Ascending aorta (tissue), 2 donors: ENCODE data around the gene NUAK1. TPM values are rescaled to one million over a fixed set of nuclear protein-coding genes. Genes with fewer than 3 reads are reported as not detected.

Experiments used
- DNase-seq, 2 donors: peaks; one replicate each; pipeline ENCODE4 v3.0.0-alpha.2; 2019; ENCODE audit warnings: low spot score in 2 of 2
- H3K27ac ChIP-seq, 2 donors: fragments of 200-600 bp; sonication (generic); one replicate each; pipeline ENCODE4 v1.5.1; 2016 to 2017; ENCODE audit warnings: mild to moderate bottlenecking in 1 of 2
- H3K27me3 ChIP-seq: fragments of 200-600 bp; sonication (generic); one replicate; pipeline ENCODE4 v1.5.1; 2017
- H3K36me3 ChIP-seq, 2 donors: fragments of 200-600 bp; sonication (generic); one replicate each; pipeline ENCODE4 v1.5.1; 2016
- H3K4me1 ChIP-seq, 2 donors: fragments of 200-600 bp; sonication (generic); one replicate each; pipeline ENCODE4 v1.5.1; 2016 to 2017; ENCODE audit warnings: mild to moderate bottlenecking in 1 of 2
- H3K4me3 ChIP-seq, 2 donors: fragments of 200-600 bp; sonication (generic); one replicate each; pipeline ENCODE4 v1.5.1; 2016 to 2017; ENCODE audit warnings: mild to moderate bottlenecking in 1 of 2
- H3K9me3 ChIP-seq, 2 donors: fragments of 200-600 bp; sonication (generic); one replicate each; pipeline ENCODE4 v1.5.1; 2016
- CTCF ChIP-seq, 3 experiments: fragments of 200-600 bp in 2 of 3; fragments of 450-650 bp in 1 of 3; sonication (generic) in 2 of 3; IDR thresholded peaks; one replicate each; pipeline ENCODE4 v1.5.1; 2016 to 2019; ENCODE audit warnings: antibody characterized with exemption in 3 of 3, mild to moderate bottlenecking in 1 of 3, moderate library complexity in 1 of 3
- intact Hi-C: fragments of 100-400 bp; cut with DNase I; formaldehyde crosslinking; loops from one replicate; pipeline ENCODE4 v1.15.1; 2023
- total RNA-seq: library from RNA; depleted of rRNA; stranded (reverse); fragments of >200 nt; gene quantifications from one replicate; pipeline ENCODE4 v1.1.0, GENCODE V29; 2016

Gene NUAK1
- total RNA-seq, 1 donor from 2014 or later: 29.7 TPM

GRCh38 chr12:106128585-106129328, 10.0 kb downstream of the NUAK1 start:
- Histone ChIP-seq H3K27me3 (no peaks in the 10 kb centered on the region), H3K9me3 (no peaks in the 10 kb centered on the region), H3K36me3 (no peaks in the 10 kb centered on the region), H3K4me1 (peaks cover 6 to 69% of the 10 kb centered on the region in 2 donors), H3K27ac (peak overlapping the region; percentile 75 to 93), H3K4me3 (no peak overlapping the region)
- DNase-seq: no peak
- no peak for TF ChIP-seq CTCF (IDR thresholded peaks at IDR 0.05)
- intact Hi-C loops: no loop called here

- intact Hi-C loops: no loop called here
- Histone ChIP-seq H3K27ac (peak overlapping the region; percentile 75 to 93), H3K27me3 (no peaks in the 10 kb centered on the region), H3K36me3 (no peaks in the 10 kb centered on the region), H3K9me3 (no peaks in the 10 kb centered on the region), H3K4me3 (no peak overlapping the region), H3K4me1 (peaks cover 6 to 71% of the 10 kb centered on the region in 2 donors)
- no peak for DNase-seq
- TF ChIP-seq CTCF (IDR thresholded peaks at IDR 0.05): peak in 1 of 3 experiments; percentile 14
Measured at GRCh38 chr12:106127338-106128126, 11.2 kb downstream of the NUAK1 start.

GRCh38 chr12:106126441-106127337, 12.1 kb downstream of the NUAK1 start:
- H3K27ac ChIP-seq: peak overlapping the region; percentile 75 to 93
- no peaks in the 10 kb centered on the region for H3K36me3 ChIP-seq
- H3K27me3 ChIP-seq: no peaks in the 10 kb centered on the region
- H3K4me1 ChIP-seq: peaks cover 6 to 70% of the 10 kb centered on the region in 2 donors
- no peak overlapping the region for H3K4me3 ChIP-seq
- no peak for TF ChIP-seq CTCF (IDR thresholded peaks at IDR 0.05)
- intact Hi-C loops: no loop called here
- no peaks in the 10 kb centered on the region for H3K9me3 ChIP-seq
- DNase-seq: no peak

- intact Hi-C loops: no loop called here
- no peak for TF ChIP-seq CTCF (IDR thresholded peaks at IDR 0.05)
- DNase-seq: no peak
- no peaks in the 10 kb centered on the region for H3K36me3 ChIP-seq
- no peaks in the 10 kb centered on the region for H3K27me3 ChIP-seq
- H3K4me1 ChIP-seq: peaks cover 6 to 74% of the 10 kb centered on the region in 2 donors
- H3K27ac ChIP-seq: peak overlapping the region; percentile 75 to 93
- H3K4me3 ChIP-seq: no peak overlapping the region
- no peaks in the 10 kb centered on the region for H3K9me3 ChIP-seq
Measured at GRCh38 chr12:106125351-106126095, 13.2 kb downstream of the NUAK1 start.
